Smooth muscle cell (in vitro differentiated cells): Measurements from ENCODE around the gene FSCN2. TPM values are rescaled to one million over a fixed set of nuclear protein-coding genes. Genes with fewer than 3 reads are reported as not detected.

ENCODE experiments used
- DNase-seq: peaks from one replicate; lab custom pipeline; 2025; ENCODE audit not compliant: unreplicated experiment; lab: John Stamatoyannopoulos, UW
- H2AFZ ChIP-seq: fragments of 200-600 bp; sonication (generic); 2 replicates; pipeline ENCODE4 v1.6.0; 2016; ENCODE audit warnings: antibody characterized with exemption, low read depth, mild to moderate bottlenecking
- H3F3A ChIP-seq: fragments of 200-600 bp; sonication (generic); 2 replicates; pipeline ENCODE4 v1.6.0; 2017; ENCODE audit warnings: antibody characterized with exemption, low read depth
- H3K27ac ChIP-seq: fragments of 200-600 bp; sonication (generic); 2 replicates; pipeline ENCODE4 v1.5.1; 2016; ENCODE audit warnings: low read depth, mild to moderate bottlenecking
- H3K27me3 ChIP-seq: fragments of 200-600 bp; sonication (generic); 2 replicates; pipeline ENCODE4 v1.6.1; 2016; ENCODE audit warnings: low read depth, mild to moderate bottlenecking
- H3K36me3 ChIP-seq: fragments of 200-600 bp; sonication (generic); 2 replicates; pipeline ENCODE4 v1.5.1; 2016; ENCODE audit warnings: low read depth
- H3K4me1 ChIP-seq: fragments of 200-600 bp; sonication (generic); 2 replicates; pipeline ENCODE4 v1.5.1; 2016; ENCODE audit warnings: low read depth
- H3K4me2 ChIP-seq: fragments of 200-600 bp; sonication (generic); 2 replicates; pipeline ENCODE4 v1.6.0; 2016; ENCODE audit warnings: mild to moderate bottlenecking
- H3K4me3 ChIP-seq: fragments of 200-600 bp; sonication (generic); 2 replicates; pipeline ENCODE4 v1.5.1; 2016; ENCODE audit warnings: mild to moderate bottlenecking
- H3K79me2 ChIP-seq: fragments of 200-600 bp; sonication (generic); 2 replicates; pipeline ENCODE4 v1.6.0; 2016; ENCODE audit warnings: low read depth, mild to moderate bottlenecking
- H3K9ac ChIP-seq: fragments of 200-600 bp; sonication (generic); 2 replicates; pipeline ENCODE4 v1.6.0; 2016; ENCODE audit warnings: low read depth
- H3K9me3 ChIP-seq: fragments of 200-600 bp; sonication (generic); replicated peaks from 2 replicates; pipeline ENCODE4 v1.5.1; 2016; ENCODE audit warnings: low read depth
- H4K20me1 ChIP-seq: fragments of 200-600 bp; sonication (generic); 2 replicates; pipeline ENCODE4 v1.6.0; 2016; ENCODE audit warnings: low read depth
- CTCF ChIP-seq: fragments of 200-600 bp; sonication (generic); IDR thresholded peaks from 2 replicates; pipeline ENCODE4 v1.5.1; 2017; ENCODE audit warnings: borderline replicate concordance, mild to moderate bottlenecking, antibody characterized with exemption; ENCODE audit not compliant: insufficient read depth, poor library complexity, severe bottlenecking
- WGBS: methylation state at CpG from one replicate; pipeline ENCODE4 v1.1.7; 2016; ENCODE audit warnings: low lambda C conversion rate; 5-methylcytosine and 5-hydroxymethylcytosine counted together
- polyA plus RNA-seq: library from polyadenylated mRNA; unstranded; fragments of >200 nt; fragmentation: Nextera tagmentation; extraction: Ambion mirVana; gene quantifications from 2 replicates; pipeline ENCODE4 v1.2.1, GENCODE V29; 2016
- total RNA-seq: library from RNA; depleted of rRNA; stranded (reverse); fragments of >200 nt; gene quantifications from 2 replicates; pipeline ENCODE4 v1.2.3, GENCODE V29; 2014

Gene FSCN2
- total and polyA plus RNA-seq, 2 experiments from 2014 or later: 0.63 to 0.72 TPM

GRCh38 chr17:81524865-81525159 lies 3.4 kb upstream of the FSCN2 start:
- no peak for DNase-seq
- Histone ChIP-seq H3K27me3 (no peaks in the 10 kb centered on the region), H3K9ac (no peak overlapping the region), H3F3A (no peaks in the 10 kb centered on the region), H2AFZ (no peak overlapping the region), H3K9me3 (no peaks in the 10 kb centered on the region), H3K4me2 (no peak overlapping the region), H3K4me3 (no peak overlapping the region), H3K36me3 (no peaks in the 10 kb centered on the region), H4K20me1 (peaks cover 22% of the 10 kb centered on the region), H3K79me2 (no peaks in the 10 kb centered on the region), H3K4me1 (peaks cover under 1% of the 10 kb centered on the region), H3K27ac (no peak overlapping the region)
- TF ChIP-seq CTCF: no peak
- 93% methylated on average over 8 of the region's 8 CpGs for WGBS

- no peak overlapping the region for H3K4me2 ChIP-seq
- 94% methylated on average over 21 of the region's 21 CpGs for WGBS
- no peaks in the 10 kb centered on the region for H3K27me3 ChIP-seq
Measured at GRCh38 chr17:81526662-81527571, 1.3 kb upstream of the FSCN2 start.

GRCh38 chr17:81528384-81528650 lies 140 bp downstream of the FSCN2 start:
- Histone ChIP-seq H3K4me2 (no peak overlapping the region), H3F3A (no peaks in the 10 kb centered on the region), H4K20me1 (peaks cover 6% of the 10 kb centered on the region), H3K27ac (no peak overlapping the region), H3K36me3 (no peaks in the 10 kb centered on the region), H3K9ac (no peak overlapping the region), H2AFZ (no peak overlapping the region), H3K79me2 (no peaks in the 10 kb centered on the region), H3K4me3 (no peak overlapping the region), H3K9me3 (no peaks in the 10 kb centered on the region), H3K27me3 (no peaks in the 10 kb centered on the region), H3K4me1 (no peaks in the 10 kb centered on the region)
- DNase-seq: no peak
- WGBS: 92% methylated on average over 12 of the region's 20 CpGs
- TF ChIP-seq CTCF: no peak

More at GRCh38 chr17:81526662-81527571, 1.3 kb upstream of the FSCN2 start:
- H3K79me2 ChIP-seq: no peaks in the 10 kb centered on the region
- H3K9me3 ChIP-seq: no peaks in the 10 kb centered on the region
- no peak overlapping the region for H3K27ac ChIP-seq
- H3K4me3 ChIP-seq: no peak overlapping the region
- TF ChIP-seq CTCF: no peak
- no peaks in the 10 kb centered on the region for H3K36me3 ChIP-seq
- H2AFZ ChIP-seq: no peak overlapping the region
- H4K20me1 ChIP-seq: peaks cover 13% of the 10 kb centered on the region
- DNase-seq: no peak
- no peaks in the 10 kb centered on the region for H3K4me1 ChIP-seq
- H3K9ac ChIP-seq: no peak overlapping the region
- H3F3A ChIP-seq: no peaks in the 10 kb centered on the region

GRCh38 chr17:81528651-81529436 lies 667 bp downstream of the FSCN2 start:
- H3K79me2 ChIP-seq: no peaks in the 10 kb centered on the region
- no peak overlapping the region for H3K27ac ChIP-seq
- H3F3A ChIP-seq: no peaks in the 10 kb centered on the region
- no peaks in the 10 kb centered on the region for H3K27me3 ChIP-seq
- no peaks in the 10 kb centered on the region for H3K4me1 ChIP-seq
- H3K4me2 ChIP-seq: no peak overlapping the region
- WGBS: 93% methylated on average over 61 of the region's 62 CpGs
- no peaks in the 10 kb centered on the region for H3K9me3 ChIP-seq
- no peak for DNase-seq
- TF ChIP-seq CTCF: no peak
- H3K4me3 ChIP-seq: no peak overlapping the region
- no peaks in the 10 kb centered on the region for H3K36me3 ChIP-seq
- no peak overlapping the region for H3K9ac ChIP-seq
- H4K20me1 ChIP-seq: peaks cover under 1% of the 10 kb centered on the region
- H2AFZ ChIP-seq: no peak overlapping the region
